ENCODE measurements around the gene TMEM200A. TPM values are rescaled to one million over a fixed set of nuclear protein-coding genes. Genes with fewer than 3 reads are reported as not detected.

Gene TMEM200A
- total and polyA plus RNA-seq, 2 donors (not counting 1 experiment from before 2014, with no cell fraction given) = 0.13 to 0.37 TPM

DNA sequence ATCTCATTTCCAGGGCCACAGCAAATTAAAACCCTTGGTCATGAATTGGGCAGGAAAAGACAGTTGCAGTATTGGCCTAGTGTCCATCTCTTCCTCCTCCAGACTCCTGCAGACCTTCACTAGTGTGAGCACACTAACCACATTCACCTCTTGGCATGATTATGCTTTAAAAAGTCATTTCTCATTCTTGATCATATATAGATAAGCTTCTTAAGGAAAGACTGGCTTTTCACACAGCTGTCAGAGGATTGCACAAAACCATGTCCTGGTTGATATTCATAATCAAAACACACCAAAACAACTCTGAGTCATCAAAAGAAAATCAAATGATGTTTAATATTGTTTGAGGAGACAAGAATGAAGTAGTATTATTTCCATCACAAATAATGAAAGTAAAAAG is 52.1 kb downstream of the TMEM200A start:
- DNase-seq (no peak), ATAC-seq (ENCODE audit: low read depth) (no peak)
- intact Hi-C loops (cut with micrococcal nuclease) = no loop called here
- H3K9ac ChIP-seq (ENCODE audit: low read length) = no peak overlapping the region
- CTCF ChIA-PET = no interaction called here
- no peak overlapping the region for H3K4me2 ChIP-seq (replicated peaks; ENCODE audit: low read depth, low read length, poor library complexity, severe bottlenecking)
- no peak overlapping the region for H2AFZ ChIP-seq (ENCODE audit: insufficient read depth, low read depth, low read length, poor library complexity, severe bottlenecking)
- H3K27me3 ChIP-seq (replicated peaks in 1 of 4; ENCODE audit: control extremely low read depth in 1 of 4, control insufficient read depth in 3 of 4, insufficient read depth in 4 of 4, low read length in 3 of 4) = no peaks in the 10 kb centered on the region
- H3K4me1 ChIP-seq (ENCODE audit: control insufficient read depth in 2 of 2, insufficient read depth in 2 of 2, low read length in 2 of 2) = no peaks in the 10 kb centered on the region
- H3K9me3 ChIP-seq (ENCODE audit: control extremely low read depth in 1 of 3, control insufficient read depth in 2 of 3, insufficient read depth in 1 of 3, low read length in 2 of 3) = no peaks in the 10 kb centered on the region
- POLR2A ChIA-PET = no interaction called here
- Mint-ChIP-seq H3K9me3 (ENCODE audit: insufficient read depth) (no peaks in the 10 kb centered on the region), H3K27ac (no peak overlapping the region), H3K4me1 (no peaks in the 10 kb centered on the region), H3K27me3 (peaks cover 6% of the 10 kb centered on the region), H3K4me3 (no peak overlapping the region)
- H4K20me1 ChIP-seq (ENCODE audit: control insufficient read depth, insufficient read depth, low read length, poor library complexity, severe bottlenecking) = no peaks in the 10 kb centered on the region
- TF ChIP-seq EZH2 (IDR thresholded peaks at IDR 0.05; ENCODE audit: borderline replicate concordance, insufficient read depth, low read depth, low read length, poor library complexity, severe bottlenecking) = no peak
- TF ChIP-seq, protein P1, sequence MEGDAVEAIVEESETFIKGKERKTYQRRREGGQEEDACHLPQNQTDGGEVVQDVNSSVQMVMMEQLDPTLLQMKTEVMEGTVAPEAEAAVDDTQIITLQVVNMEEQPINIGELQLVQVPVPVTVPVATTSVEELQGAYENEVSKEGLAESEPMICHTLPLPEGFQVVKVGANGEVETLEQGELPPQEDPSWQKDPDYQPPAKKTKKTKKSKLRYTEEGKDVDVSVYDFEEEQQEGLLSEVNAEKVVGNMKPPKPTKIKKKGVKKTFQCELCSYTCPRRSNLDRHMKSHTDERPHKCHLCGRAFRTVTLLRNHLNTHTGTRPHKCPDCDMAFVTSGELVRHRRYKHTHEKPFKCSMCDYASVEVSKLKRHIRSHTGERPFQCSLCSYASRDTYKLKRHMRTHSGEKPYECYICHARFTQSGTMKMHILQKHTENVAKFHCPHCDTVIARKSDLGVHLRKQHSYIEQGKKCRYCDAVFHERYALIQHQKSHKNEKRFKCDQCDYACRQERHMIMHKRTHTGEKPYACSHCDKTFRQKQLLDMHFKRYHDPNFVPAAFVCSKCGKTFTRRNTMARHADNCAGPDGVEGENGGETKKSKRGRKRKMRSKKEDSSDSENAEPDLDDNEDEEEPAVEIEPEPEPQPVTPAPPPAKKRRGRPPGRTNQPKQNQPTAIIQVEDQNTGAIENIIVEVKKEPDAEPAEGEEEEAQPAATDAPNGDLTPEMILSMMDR (IDR thresholded peaks at IDR 0.05) = no peak
- H3K36me3 ChIP-seq (replicated peaks in 1 of 2; ENCODE audit: control extremely low read depth in 1 of 2, control insufficient read depth in 1 of 2, extremely low read depth in 1 of 2, insufficient read depth in 2 of 2, low read length in 1 of 2) = no peaks in the 10 kb centered on the region
- H3K79me2 ChIP-seq (ENCODE audit: control insufficient read depth, insufficient read depth, low read length) = no peaks in the 10 kb centered on the region
- H3K4me3 ChIP-seq (ENCODE audit: control extremely low read depth in 1 of 5, extremely low read depth in 1 of 5, insufficient read depth in 1 of 5, low read depth in 2 of 5, low read length in 4 of 5) = no peak overlapping the region
- H3K27ac ChIP-seq (ENCODE audit: low read length in 2 of 2) = no peak overlapping the region

DNA sequence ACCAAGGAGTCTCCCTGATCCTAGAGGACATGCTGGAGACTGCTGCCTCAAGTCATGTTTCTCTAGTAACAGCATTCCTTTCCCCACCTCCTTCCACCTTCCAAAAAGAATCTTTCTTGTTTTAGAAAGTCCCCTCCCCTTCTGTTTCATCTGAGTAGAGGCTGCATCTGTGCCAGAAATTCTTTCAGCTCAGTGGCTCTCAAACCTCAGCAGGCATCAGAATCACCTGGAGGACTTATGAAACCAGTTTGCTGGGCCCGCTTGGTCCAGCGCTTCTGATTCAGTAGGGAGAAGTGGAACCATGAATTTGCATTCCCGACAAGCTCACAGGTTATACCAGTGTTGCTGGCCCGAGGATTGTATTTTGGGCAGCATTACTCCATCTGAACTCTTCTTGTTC is 55.1 kb downstream of the TMEM200A start:
- no peak overlapping the region for H3K27ac ChIP-seq (ENCODE audit: low read length in 2 of 2)
- intact Hi-C loops (cut with micrococcal nuclease) = no loop called here

More for the DNA sequence above, 55.1 kb downstream of the TMEM200A start:
- H3K27me3 Mint-ChIP-seq = no peaks in the 10 kb centered on the region
- no peak overlapping the region for H3K9ac ChIP-seq (ENCODE audit: low read length)
- no peaks in the 10 kb centered on the region for H3K36me3 ChIP-seq (replicated peaks in 1 of 2; ENCODE audit: control extremely low read depth in 1 of 2, control insufficient read depth in 1 of 2, extremely low read depth in 1 of 2, insufficient read depth in 2 of 2, low read length in 1 of 2)
- no peak for ATAC-seq (ENCODE audit: low read depth)
- no peaks in the 10 kb centered on the region for H3K9me3 Mint-ChIP-seq (ENCODE audit: insufficient read depth)
- H3K4me3 Mint-ChIP-seq = no peak overlapping the region
- ChIA-PET POLR2A (no interaction called here), CTCF (no interaction called here)
- no peaks in the 10 kb centered on the region for H3K27me3 ChIP-seq (replicated peaks in 1 of 4; ENCODE audit: control extremely low read depth in 1 of 4, control insufficient read depth in 3 of 4, insufficient read depth in 4 of 4, low read length in 3 of 4)
- H3K4me2 ChIP-seq (replicated peaks; ENCODE audit: low read depth, low read length, poor library complexity, severe bottlenecking) = no peak overlapping the region
- no peak for DNase-seq
- H3K4me3 ChIP-seq (ENCODE audit: control extremely low read depth in 1 of 5, extremely low read depth in 1 of 5, insufficient read depth in 1 of 5, low read depth in 2 of 5, low read length in 4 of 5) = no peak overlapping the region
- H3K4me1 ChIP-seq (ENCODE audit: control insufficient read depth in 2 of 2, insufficient read depth in 2 of 2, low read length in 2 of 2) = no peaks in the 10 kb centered on the region
- WGBS (ENCODE audit: insufficient coverage) = 82% methylated on average over 2 of the region's 4 CpGs
- H2AFZ ChIP-seq (ENCODE audit: insufficient read depth, low read depth, low read length, poor library complexity, severe bottlenecking) = no peak overlapping the region
- H3K9me3 ChIP-seq (ENCODE audit: control extremely low read depth in 1 of 3, control insufficient read depth in 2 of 3, insufficient read depth in 1 of 3, low read length in 2 of 3) = no peaks in the 10 kb centered on the region
- TF ChIP-seq, protein P1 (IDR thresholded peaks at IDR 0.05) = no peak
- TF ChIP-seq EZH2 (IDR thresholded peaks at IDR 0.05; ENCODE audit: borderline replicate concordance, insufficient read depth, low read depth, low read length, poor library complexity, severe bottlenecking) = no peak
- no peaks in the 10 kb centered on the region for H3K4me1 Mint-ChIP-seq
- H4K20me1 ChIP-seq (ENCODE audit: control insufficient read depth, insufficient read depth, low read length, poor library complexity, severe bottlenecking) = no peaks in the 10 kb centered on the region
- no peak overlapping the region for H3K27ac Mint-ChIP-seq
- no peaks in the 10 kb centered on the region for H3K79me2 ChIP-seq (ENCODE audit: control insufficient read depth, insufficient read depth, low read length)
